Astrocyte of the spinal cord (primary cell): ENCODE measurements around the gene MROH2A.

ENCODE experiments used
- DNase-seq: peaks from one replicate; pipeline ENCODE4 v3.0.0; 2011; ENCODE audit warnings: low read depth, low spot score
- H3K4me3 ChIP-seq: 2 replicates; pipeline ENCODE4 v1.5.1; 2011; ENCODE audit warnings: low read depth, mild to moderate bottlenecking, low read length, moderate library complexity
- in situ Hi-C: cut with HindIII; loops from 2 replicates; pipeline ENCODE4 v1.10.0; 2017; ENCODE audit warnings: low sequenced_read_pairs
- TF ChIP-seq, protein P1 (sequence below): IDR thresholded peaks from 2 replicates; pipeline ENCODE4 v1.5.1; 2012; ENCODE audit warnings: low read depth, mild to moderate bottlenecking, low read length, inconsistent platforms

Gene MROH2A

DNA sequence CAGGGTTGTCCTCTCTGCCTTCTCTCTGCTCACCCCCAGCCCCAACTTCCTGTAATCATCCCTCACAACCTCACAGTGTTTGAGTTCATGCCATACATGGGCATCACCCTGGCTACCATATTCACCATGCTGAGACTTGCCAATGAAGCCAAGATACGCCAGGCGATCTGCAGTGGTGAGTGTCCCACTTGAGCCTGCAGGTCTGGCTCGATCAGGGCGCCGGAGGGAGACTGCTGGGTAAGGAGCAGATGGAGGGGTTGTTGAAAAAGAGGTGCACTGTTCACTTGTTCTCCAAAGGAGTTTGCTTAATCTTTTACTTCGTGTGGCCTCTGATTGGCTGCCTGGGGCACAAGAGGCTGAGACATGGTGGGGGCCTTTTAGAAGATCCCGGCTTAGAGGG is 14.6 kb downstream of the MROH2A start:
- in situ Hi-C loops, result no loop called here

DNA sequence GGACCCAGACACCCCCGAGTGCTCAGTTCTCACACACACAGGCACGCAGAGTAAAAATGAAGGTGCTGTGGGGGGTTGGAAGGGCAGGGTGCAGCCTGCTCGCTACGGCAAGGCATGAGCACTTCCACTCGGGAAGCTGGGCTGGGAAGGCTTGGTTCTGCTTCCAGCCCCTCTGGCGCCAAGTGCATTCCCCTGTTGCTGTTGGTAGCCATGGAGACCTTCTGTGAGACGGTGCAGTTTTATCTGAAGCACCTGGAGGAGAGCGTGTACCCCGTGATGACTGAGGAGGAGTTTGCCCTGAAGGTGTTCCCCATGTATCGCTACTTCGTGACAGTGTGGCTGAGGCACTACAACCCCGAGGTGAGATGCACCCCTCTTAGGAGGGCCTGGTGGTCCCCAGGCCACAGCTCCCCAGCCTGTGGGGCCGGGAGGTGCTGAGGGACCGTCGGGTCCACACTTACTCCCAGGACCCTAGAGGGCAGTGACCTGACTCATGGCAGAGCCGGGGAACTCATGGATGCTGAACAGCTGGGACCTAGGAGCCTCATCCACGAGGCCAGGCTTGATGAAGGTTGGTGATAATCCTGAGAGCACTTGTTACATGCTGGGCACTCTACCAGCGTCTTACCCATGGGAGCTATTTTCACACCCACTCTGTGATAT is 15.5 kb downstream of the MROH2A start:
- TF ChIP-seq, protein P1, sequence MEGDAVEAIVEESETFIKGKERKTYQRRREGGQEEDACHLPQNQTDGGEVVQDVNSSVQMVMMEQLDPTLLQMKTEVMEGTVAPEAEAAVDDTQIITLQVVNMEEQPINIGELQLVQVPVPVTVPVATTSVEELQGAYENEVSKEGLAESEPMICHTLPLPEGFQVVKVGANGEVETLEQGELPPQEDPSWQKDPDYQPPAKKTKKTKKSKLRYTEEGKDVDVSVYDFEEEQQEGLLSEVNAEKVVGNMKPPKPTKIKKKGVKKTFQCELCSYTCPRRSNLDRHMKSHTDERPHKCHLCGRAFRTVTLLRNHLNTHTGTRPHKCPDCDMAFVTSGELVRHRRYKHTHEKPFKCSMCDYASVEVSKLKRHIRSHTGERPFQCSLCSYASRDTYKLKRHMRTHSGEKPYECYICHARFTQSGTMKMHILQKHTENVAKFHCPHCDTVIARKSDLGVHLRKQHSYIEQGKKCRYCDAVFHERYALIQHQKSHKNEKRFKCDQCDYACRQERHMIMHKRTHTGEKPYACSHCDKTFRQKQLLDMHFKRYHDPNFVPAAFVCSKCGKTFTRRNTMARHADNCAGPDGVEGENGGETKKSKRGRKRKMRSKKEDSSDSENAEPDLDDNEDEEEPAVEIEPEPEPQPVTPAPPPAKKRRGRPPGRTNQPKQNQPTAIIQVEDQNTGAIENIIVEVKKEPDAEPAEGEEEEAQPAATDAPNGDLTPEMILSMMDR, result no peak
- H3K4me3 ChIP-seq, result no peak overlapping the region
- in situ Hi-C loops, result no loop called here
- no peak for DNase-seq

More for the DNA sequence above, 14.6 kb downstream of the MROH2A start:
- DNase-seq, result no peak
- no peak overlapping the region for H3K4me3 ChIP-seq
- TF ChIP-seq, protein P1, result no peak

DNA sequence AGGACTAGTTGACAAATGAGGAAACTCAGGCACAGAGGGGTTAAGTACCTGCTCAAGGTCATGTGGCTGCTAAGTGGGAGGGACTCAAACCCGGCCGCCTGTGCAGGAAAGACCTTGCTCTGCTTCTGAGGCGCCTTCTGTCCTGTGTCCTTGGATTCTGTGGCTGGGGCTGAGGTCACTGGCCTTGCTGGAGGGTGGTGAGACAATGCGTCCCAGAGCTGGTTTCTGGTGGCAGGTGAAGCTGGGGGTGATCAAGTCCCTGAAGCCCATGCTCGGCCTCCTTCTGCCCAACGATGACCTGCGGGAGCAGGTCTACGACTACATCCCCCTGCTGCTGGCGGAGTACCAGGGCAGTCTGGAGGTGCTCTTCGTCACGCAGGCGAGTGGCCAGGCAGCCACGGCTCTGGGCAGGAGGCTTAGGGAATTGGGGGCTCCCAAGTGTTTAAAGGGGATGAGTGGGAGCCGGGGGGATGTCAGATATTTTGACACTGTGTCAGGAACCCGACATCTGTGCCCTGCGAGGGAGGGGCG is 16.1 kb downstream of the MROH2A start:
- in situ Hi-C loops, result no loop called here
- no peak for DNase-seq
- TF ChIP-seq, protein P1, result no peak
- no peak overlapping the region for H3K4me3 ChIP-seq

DNA sequence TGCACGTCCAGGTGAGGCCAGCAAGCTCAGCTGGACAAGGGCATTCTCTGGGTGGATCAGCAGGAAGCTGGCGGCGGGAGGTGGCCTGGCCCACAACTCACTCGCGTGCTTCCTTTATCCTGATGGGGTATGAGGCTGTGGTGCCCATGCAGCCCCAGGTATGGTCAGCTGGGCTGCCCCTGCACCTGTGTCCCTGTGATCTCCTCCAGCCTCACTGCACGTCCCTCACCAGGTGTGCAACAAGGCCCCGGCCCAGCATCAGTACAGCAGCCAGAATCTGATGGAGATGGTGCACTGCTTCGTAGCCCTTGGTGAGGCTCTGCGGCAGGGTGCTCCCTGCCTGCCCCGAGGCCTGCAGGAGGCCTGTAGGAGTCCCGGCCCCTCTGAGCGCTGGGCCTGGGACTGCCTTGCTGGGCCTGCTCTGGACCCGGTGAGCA is 17.6 kb downstream of the MROH2A start:
- H3K4me3 ChIP-seq, result no peak overlapping the region
- in situ Hi-C loops, result no loop called here
- TF ChIP-seq, protein P1, result no peak
- DNase-seq, result no peak

DNA sequence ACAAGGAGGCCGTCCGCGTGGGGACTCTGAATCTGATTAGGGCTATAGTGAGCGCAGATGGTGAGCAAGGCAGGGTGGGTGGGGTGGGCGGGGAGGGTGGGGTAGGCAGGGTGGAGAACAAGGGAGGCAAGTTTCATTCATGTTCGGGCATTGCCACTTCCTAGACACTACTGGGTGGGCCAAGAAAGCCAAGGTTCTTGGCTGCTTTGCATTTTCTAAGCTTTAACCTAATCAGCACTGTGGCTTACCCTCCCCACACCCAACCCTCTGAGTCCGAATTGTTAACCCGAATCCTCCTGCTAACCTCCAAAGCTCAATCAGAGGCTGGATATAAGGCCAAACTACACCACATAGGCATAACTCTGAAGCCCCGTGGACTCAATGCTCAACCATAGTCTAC is 18.1 kb downstream of the MROH2A start:
- in situ Hi-C loops, result no loop called here
- no peak overlapping the region for H3K4me3 ChIP-seq
- no peak for DNase-seq
- TF ChIP-seq, protein P1, result no peak

DNA sequence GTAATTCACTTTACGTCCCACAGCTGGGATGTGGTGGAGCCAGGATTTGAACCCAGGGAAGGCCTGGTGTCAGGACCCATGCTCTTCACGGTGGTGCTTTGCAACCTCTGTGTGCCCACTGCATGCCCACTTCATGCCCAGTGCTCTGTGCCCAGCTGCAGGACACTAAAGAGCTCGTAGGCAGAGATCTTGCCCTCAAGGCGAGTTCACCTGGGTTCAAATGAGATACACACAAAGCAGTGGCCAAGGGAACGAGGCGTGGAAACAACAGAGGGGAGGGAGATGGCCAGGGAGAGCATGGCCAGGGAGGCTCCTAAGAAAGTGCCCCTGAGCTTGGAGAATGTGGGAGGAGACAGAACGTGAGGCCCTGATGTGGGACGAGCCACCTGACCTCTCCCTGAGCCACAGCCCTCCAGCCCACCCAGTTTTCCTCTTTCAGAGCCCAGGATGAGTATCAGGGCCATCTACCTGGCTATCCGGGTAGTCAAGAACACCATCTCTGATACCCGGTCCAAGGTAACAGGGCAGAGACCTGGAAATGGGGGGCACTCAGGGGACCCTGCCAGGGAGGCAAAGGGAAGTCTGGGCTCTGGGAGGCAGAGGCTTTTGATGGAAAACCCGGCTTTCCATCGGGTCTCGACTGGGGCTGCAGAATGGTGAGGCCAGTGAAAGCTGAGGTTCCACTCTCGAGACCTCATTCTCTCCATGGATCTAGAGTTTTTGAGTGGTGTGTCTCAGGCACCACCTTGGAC is 20.4 kb downstream of the MROH2A start:
- no peak overlapping the region for H3K4me3 ChIP-seq
- TF ChIP-seq, protein P1, result no peak
- in situ Hi-C loops, result no loop called here
- no peak for DNase-seq
